HCT116 (cell line): ENCODE results near the gene ELAVL1. TPM values are rescaled to one million over a fixed set of nuclear protein-coding genes. Genes with fewer than 3 reads are reported as not detected.

Experiments used
- ATAC-seq: fragments of 200-7000 bp; cut with Tn5 transposase; 2 replicates; pipeline ENCODE4 v1.9.1; 2020; ENCODE audit warnings: mild to moderate bottlenecking, moderate library complexity
- BruUV-seq: library from RNA; stranded (reverse); fragments of 400-500 nt; replicated peaks from 2 replicates; lab custom pipeline; 2021; lab: Mats Ljungman, UMichigan
- CTCF ChIA-PET: fragments of 300-600 bp; sonication (Branson Sonifier 250); formaldehyde crosslinking; loops from one replicate; lab custom pipeline; 2021; ENCODE audit warnings: antibody characterized with exemption; lab: Charles Lee
- POLR2A ChIA-PET: fragments of 300-600, 350-600 bp; sonication (Branson Sonifier 250); formaldehyde crosslinking; loops from one replicate; lab custom pipeline; 2021; ENCODE audit warnings: antibody characterized with exemption; lab: Charles Lee
- RAD21 ChIA-PET, 2 experiments: fragments of 300-600 bp; sonication (Branson Sonifier 250); formaldehyde crosslinking; loops; one replicate each; lab custom pipeline; 2023; ENCODE audit warnings: low total read pairs in 2 of 2; ENCODE audit not compliant: uncharacterized antibody in 2 of 2, unreplicated experiment in 2 of 2, low non-redundant PET in 1 of 2; lab: Charles Lee
- DNase-seq: peaks from one replicate; pipeline ENCODE4 v3.0.0-alpha.2; 2010; ENCODE audit warnings: low read depth, low spot score
- H2AFZ ChIP-seq: fragments of 200-600 bp; shearing (Covaris generic), sonication (generic); 2 replicates; pipeline ENCODE4 v1.6.1; 2017; ENCODE audit warnings: low read depth, mixed run types, mixed read lengths, antibody characterized with exemption, low read length; ENCODE audit not compliant: poor library complexity, severe bottlenecking
- H3K27ac ChIP-seq: 2 replicates; pipeline ENCODE4 v1.5.1; 2012; ENCODE audit warnings: low read depth, low read length
- H3K27me3 ChIP-seq: fragments of 200-600 bp; sonication (generic); 2 replicates; pipeline ENCODE4 v1.6.1; 2016; ENCODE audit warnings: mixed run types, low read length, mixed read lengths; ENCODE audit not compliant: insufficient read depth
- H3K36me3 ChIP-seq, 2 experiments: fragments of 200-500 bp in 1 of 2; fragments of 200-600 bp in 1 of 2; sonication (Bioruptor generic) in 1 of 2; sonication (generic) in 1 of 2; 2 replicates each; pipeline versions ENCODE4 v1.5.1 to v1.6.1; 2014 to 2016; ENCODE audit warnings: low read length in 2 of 2, inconsistent platforms in 1 of 2, mixed read lengths in 1 of 2, mixed run types in 1 of 2; ENCODE audit not compliant: insufficient read depth in 2 of 2, control insufficient read depth in 1 of 2
- H3K4me1 ChIP-seq, 2 experiments: fragments of 200-600 bp in 1 of 2; sonication (generic) in 1 of 2; 2 replicates each; pipeline versions ENCODE4 v1.5.1 to v1.6.1; 2012 to 2017; ENCODE audit warnings: low read length in 2 of 2, inconsistent platforms in 1 of 2, mild to moderate bottlenecking in 1 of 2, mixed read lengths in 1 of 2, mixed run types in 1 of 2, moderate library complexity in 1 of 2; ENCODE audit not compliant: insufficient read depth in 2 of 2, control insufficient read depth in 1 of 2
- H3K4me2 ChIP-seq: fragments of 200-600 bp; sonication (generic); 2 replicates; pipeline ENCODE4 v1.6.1; 2017; ENCODE audit warnings: mixed run types, low read length, mixed read lengths
- H3K4me3 ChIP-seq, 2 experiments: fragments of 200-600 bp in 1 of 2; sonication (generic) in 1 of 2; replicated peaks in 1 of 2; 2 replicates each; pipeline ENCODE4 v1.5.1; 2011 to 2016; ENCODE audit warnings: low read length in 2 of 2, control low read depth in 1 of 2, low read depth in 1 of 2, mild to moderate bottlenecking in 1 of 2, mixed read lengths in 1 of 2, mixed run types in 1 of 2
- H3K79me2 ChIP-seq: fragments of 200-600 bp; sonication (generic); 2 replicates; pipeline ENCODE4 v1.6.1; 2017; ENCODE audit warnings: mild to moderate bottlenecking, mixed run types, low read length, moderate library complexity, mixed read lengths; ENCODE audit not compliant: insufficient read depth
- H3K9ac ChIP-seq: fragments of 200-600 bp; sonication (generic); 2 replicates; pipeline ENCODE4 v1.6.1; 2016; ENCODE audit warnings: low read length, mixed read lengths
- H3K9me2 ChIP-seq: fragments of 200-600 bp; sonication (generic), shearing (Covaris generic); 2 replicates; pipeline ENCODE4 v1.6.1; 2017; ENCODE audit warnings: mixed run types, mild to moderate bottlenecking, moderate library complexity; ENCODE audit not compliant: insufficient read depth
- H3K9me3 ChIP-seq, 2 experiments: fragments of 200-500 bp in 1 of 2; fragments of 200-600 bp in 1 of 2; sonication (Bioruptor generic) in 1 of 2; sonication (generic) in 1 of 2; 2 replicates each; pipeline ENCODE4 v1.6.1; 2014 to 2017; ENCODE audit warnings: low read length in 2 of 2, mixed read lengths in 2 of 2, inconsistent platforms in 1 of 2, low read depth in 1 of 2, mild to moderate bottlenecking in 1 of 2, mixed run types in 1 of 2, moderate library complexity in 1 of 2; ENCODE audit not compliant: control insufficient read depth in 1 of 2, insufficient read depth in 1 of 2
- H4K20me1 ChIP-seq: fragments of 200-600 bp; sonication (generic), shearing (Covaris generic); 2 replicates; pipeline ENCODE4 v1.6.1; 2017; ENCODE audit warnings: mixed run types, mild to moderate bottlenecking, moderate library complexity; ENCODE audit not compliant: insufficient read depth
- CEBPB ChIP-seq: IDR thresholded peaks from 2 replicates; pipeline ENCODE4 v1.6.1; 2012; ENCODE audit warnings: low read depth
- EGR1 ChIP-seq: IDR thresholded peaks from 2 replicates; pipeline ENCODE4 v1.6.1; 2012; ENCODE audit warnings: low read depth
- EZH2 ChIP-seq: fragments of 200-600 bp; sonication (generic); IDR thresholded peaks from 2 replicates; pipeline ENCODE4 v1.6.1; 2017; ENCODE audit warnings: antibody characterized with exemption, mixed run types
- EZH2phosphoT487 ChIP-seq: fragments of 200-600 bp; IDR thresholded peaks from 2 replicates; pipeline ENCODE4 v1.6.1; 2018; ENCODE audit warnings: antibody characterized with exemption, borderline replicate concordance
- FOSL1 ChIP-seq: IDR thresholded peaks from 2 replicates; pipeline ENCODE4 v1.6.1; 2012; ENCODE audit warnings: low read depth
- POLR2A ChIP-seq: IDR thresholded peaks from 2 replicates; pipeline ENCODE4 v1.7.0; 2011; ENCODE audit warnings: borderline replicate concordance; ENCODE audit not compliant: insufficient read depth, insufficient read length; ENCODE audit errors: extremely low read depth
- POLR2AphosphoS5 ChIP-seq: IDR thresholded peaks from 2 replicates; pipeline ENCODE4 v1.6.1; 2011; ENCODE audit warnings: mild to moderate bottlenecking, low read depth, low read length, moderate library complexity
- RAD21 ChIP-seq: IDR thresholded peaks from 2 replicates; pipeline ENCODE4 v1.6.1; 2012; ENCODE audit warnings: low read depth, mild to moderate bottlenecking
- SIN3A ChIP-seq: IDR thresholded peaks from 2 replicates; pipeline ENCODE4 v1.6.1; 2012; ENCODE audit warnings: low read depth
- SP1 ChIP-seq: IDR thresholded peaks from 2 replicates; pipeline ENCODE4 v1.6.1; 2012; ENCODE audit warnings: low read depth
- SRF ChIP-seq: IDR thresholded peaks from 2 replicates; pipeline ENCODE4 v1.6.1; 2012; ENCODE audit warnings: low read depth
- TCF7L2 ChIP-seq: IDR thresholded peaks from 2 replicates; pipeline ENCODE4 v1.7.0; 2011; ENCODE audit warnings: borderline replicate concordance, inconsistent platforms; ENCODE audit not compliant: insufficient read depth, insufficient read length; ENCODE audit errors: extremely low read depth
- YY1 ChIP-seq: IDR thresholded peaks from 2 replicates; pipeline ENCODE4 v1.6.1; 2011; ENCODE audit warnings: low read length, low read depth, moderate library complexity, mild to moderate bottlenecking; ENCODE audit not compliant: insufficient replicate concordance; ENCODE audit errors: extremely low read depth
- ZFX ChIP-seq: fragments of 450-650 bp; IDR thresholded peaks from 2 replicates; pipeline ENCODE4 v1.6.1; 2017
- ZNF274 ChIP-seq: fragments of 200-500 bp; sonication (Bioruptor generic); IDR thresholded peaks from 2 replicates; pipeline ENCODE4 v1.6.1; 2014; ENCODE audit warnings: mild to moderate bottlenecking, low read depth, low read length, inconsistent platforms
- intact Hi-C: fragments of 100-400 bp; cut with micrococcal nuclease; formaldehyde crosslinking; loops from 2 replicates; pipeline ENCODE4 v1.10.0; 2022
- total RNA-seq: library from RNA; stranded (reverse); gene quantifications from one replicate; pipeline ENCODE4 v1.2.1, GENCODE V29; 2021; ENCODE audit not compliant: unreplicated experiment
- TF ChIP-seq, protein P1 (sequence below): IDR thresholded peaks from 2 replicates; pipeline ENCODE4 v1.6.1; 2012
- TF ChIP-seq, protein P2 (sequence below), 3 experiments: fragments of 200-600 bp in 1 of 3; sonication (generic) in 1 of 3; IDR thresholded peaks in 2 of 3; conservative IDR thresholded peaks in 1 of 3; 2 replicates each; pipeline ENCODE4 v1.5.1; 2012 to 2017; ENCODE audit warnings: low read depth in 2 of 3, low read length in 2 of 3, antibody characterized with exemption in 1 of 3, borderline replicate concordance in 1 of 3, control low read depth in 1 of 3, mild to moderate bottlenecking in 1 of 3, mixed read lengths in 1 of 3, mixed run types in 1 of 3, moderate library complexity in 1 of 3; ENCODE audit not compliant: insufficient read depth in 1 of 3
- TF ChIP-seq, protein P3 (sequence below): IDR thresholded peaks from 2 replicates; pipeline ENCODE4 v1.6.1; 2012; ENCODE audit warnings: low read depth
- TF ChIP-seq, protein P4 (sequence below): IDR thresholded peaks from 2 replicates; pipeline ENCODE4 v1.6.1; 2012

ELAVL1 gene
- total RNA-seq, 1 experiment from 2014 or later: 134 TPM

DNA sequence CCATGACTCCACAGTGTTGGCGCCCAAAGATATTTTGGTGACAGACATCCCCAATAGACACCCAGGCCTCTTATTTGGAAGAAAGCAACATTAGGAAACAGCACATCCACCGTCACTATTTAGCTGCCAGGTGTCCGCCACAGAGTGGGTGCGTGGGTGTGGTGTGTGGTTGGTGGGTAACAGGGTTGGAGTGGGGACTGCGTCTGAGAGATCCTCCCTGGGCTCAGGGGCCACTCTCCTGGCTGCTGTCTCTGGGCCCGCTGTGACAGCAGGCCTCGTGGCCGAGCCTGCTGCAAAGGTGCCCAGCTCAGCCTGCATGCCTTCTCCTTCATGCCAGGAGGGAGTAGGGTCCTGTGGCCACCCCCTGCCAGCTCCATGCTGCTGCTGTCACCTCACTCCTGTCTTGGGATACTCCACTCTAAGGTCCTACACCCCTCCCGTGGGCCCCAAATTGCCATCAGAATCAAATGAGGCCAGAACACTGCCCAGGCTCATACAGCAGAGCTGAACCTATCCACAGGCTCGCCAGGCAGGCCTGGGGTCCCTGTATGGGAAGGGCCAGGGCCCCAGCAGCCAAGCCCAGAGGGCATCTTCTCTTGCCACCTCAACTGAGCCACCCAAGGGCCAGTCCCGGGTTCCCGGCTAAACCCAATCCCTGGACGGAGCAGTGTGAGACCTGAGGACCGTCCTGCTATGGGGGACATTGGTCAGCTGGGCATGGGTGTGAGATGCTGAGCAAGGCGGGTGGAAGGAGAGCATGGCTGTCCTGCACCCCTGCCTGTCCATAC lies 37.2 kb downstream of the ELAVL1 start (continued):
- TF ChIP-seq FOSL1 (no peak), SRF (no peak), ZFX (no peak), ZNF274 (no peak), POLR2A (no peak), YY1 (no peak), SIN3A (no peak), SP1 (no peak), EZH2 (no peak), RAD21 (no peak)
- TF ChIP-seq, protein P1, sequence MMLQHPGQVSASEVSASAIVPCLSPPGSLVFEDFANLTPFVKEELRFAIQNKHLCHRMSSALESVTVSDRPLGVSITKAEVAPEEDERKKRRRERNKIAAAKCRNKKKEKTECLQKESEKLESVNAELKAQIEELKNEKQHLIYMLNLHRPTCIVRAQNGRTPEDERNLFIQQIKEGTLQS: no peak
- TF ChIP-seq, protein P2, sequence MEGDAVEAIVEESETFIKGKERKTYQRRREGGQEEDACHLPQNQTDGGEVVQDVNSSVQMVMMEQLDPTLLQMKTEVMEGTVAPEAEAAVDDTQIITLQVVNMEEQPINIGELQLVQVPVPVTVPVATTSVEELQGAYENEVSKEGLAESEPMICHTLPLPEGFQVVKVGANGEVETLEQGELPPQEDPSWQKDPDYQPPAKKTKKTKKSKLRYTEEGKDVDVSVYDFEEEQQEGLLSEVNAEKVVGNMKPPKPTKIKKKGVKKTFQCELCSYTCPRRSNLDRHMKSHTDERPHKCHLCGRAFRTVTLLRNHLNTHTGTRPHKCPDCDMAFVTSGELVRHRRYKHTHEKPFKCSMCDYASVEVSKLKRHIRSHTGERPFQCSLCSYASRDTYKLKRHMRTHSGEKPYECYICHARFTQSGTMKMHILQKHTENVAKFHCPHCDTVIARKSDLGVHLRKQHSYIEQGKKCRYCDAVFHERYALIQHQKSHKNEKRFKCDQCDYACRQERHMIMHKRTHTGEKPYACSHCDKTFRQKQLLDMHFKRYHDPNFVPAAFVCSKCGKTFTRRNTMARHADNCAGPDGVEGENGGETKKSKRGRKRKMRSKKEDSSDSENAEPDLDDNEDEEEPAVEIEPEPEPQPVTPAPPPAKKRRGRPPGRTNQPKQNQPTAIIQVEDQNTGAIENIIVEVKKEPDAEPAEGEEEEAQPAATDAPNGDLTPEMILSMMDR (IDR thresholded peaks at IDR 0.05 in 2 of 3, conservative IDR thresholded peaks at IDR 0.05 in 1 of 3; ENCODE audit: borderline replicate concordance in 1 of 3, insufficient read depth in 1 of 3, low read depth in 2 of 3, low read length in 2 of 3): no peak
- TF ChIP-seq, all 23 proteins: peak for 0

DNA sequence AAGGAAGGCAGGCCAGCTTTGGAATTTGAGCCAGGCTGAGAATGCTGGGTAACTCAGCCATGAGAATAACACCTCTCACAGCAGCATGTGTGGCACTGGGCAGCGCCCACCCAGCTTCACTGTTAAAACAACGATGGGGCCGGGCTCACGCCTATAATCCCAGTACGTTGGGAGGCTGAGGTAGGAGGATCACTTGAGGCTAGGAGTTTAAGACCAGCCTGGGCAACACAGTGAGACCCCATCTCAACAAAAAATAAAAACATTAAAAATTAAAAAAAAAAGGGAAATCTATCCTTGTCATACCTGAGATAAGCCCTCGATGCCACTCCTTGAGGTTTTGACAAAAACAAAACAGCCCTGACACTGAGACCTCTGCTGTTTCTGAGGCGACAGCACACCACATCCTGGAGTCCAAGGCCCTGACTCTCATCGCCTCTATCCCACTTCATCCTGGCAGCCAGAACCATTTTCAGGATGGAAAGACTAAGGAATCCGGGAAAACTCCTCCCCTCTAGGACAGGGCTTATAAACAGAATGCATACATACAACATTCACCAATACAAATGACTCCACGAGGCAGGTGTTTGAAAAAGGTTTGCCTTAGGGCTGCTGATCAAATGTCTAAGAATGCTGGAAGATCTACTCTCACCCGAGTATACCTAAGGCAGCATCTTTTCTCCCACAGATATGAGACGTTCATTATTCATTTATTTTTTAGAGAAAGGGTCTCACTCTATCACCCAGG lies 39.3 kb downstream of the ELAVL1 start:
- DNase-seq: no peak
- TF ChIP-seq EZH2phosphoT487 (no peak), CEBPB (no peak), EGR1 (no peak), TCF7L2 (no peak), FOSL1 (no peak), EZH2 (no peak), POLR2AphosphoS5 (no peak)
- TF ChIP-seq, protein P3, sequence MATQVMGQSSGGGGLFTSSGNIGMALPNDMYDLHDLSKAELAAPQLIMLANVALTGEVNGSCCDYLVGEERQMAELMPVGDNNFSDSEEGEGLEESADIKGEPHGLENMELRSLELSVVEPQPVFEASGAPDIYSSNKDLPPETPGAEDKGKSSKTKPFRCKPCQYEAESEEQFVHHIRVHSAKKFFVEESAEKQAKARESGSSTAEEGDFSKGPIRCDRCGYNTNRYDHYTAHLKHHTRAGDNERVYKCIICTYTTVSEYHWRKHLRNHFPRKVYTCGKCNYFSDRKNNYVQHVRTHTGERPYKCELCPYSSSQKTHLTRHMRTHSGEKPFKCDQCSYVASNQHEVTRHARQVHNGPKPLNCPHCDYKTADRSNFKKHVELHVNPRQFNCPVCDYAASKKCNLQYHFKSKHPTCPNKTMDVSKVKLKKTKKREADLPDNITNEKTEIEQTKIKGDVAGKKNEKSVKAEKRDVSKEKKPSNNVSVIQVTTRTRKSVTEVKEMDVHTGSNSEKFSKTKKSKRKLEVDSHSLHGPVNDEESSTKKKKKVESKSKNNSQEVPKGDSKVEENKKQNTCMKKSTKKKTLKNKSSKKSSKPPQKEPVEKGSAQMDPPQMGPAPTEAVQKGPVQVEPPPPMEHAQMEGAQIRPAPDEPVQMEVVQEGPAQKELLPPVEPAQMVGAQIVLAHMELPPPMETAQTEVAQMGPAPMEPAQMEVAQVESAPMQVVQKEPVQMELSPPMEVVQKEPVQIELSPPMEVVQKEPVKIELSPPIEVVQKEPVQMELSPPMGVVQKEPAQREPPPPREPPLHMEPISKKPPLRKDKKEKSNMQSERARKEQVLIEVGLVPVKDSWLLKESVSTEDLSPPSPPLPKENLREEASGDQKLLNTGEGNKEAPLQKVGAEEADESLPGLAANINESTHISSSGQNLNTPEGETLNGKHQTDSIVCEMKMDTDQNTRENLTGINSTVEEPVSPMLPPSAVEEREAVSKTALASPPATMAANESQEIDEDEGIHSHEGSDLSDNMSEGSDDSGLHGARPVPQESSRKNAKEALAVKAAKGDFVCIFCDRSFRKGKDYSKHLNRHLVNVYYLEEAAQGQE: no peak
- TF ChIP-seq, protein P4, sequence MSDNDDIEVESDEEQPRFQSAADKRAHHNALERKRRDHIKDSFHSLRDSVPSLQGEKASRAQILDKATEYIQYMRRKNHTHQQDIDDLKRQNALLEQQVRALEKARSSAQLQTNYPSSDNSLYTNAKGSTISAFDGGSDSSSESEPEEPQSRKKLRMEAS: no peak
- ChIA-PET RAD21 (no interaction called here), POLR2A (interaction anchor here (0.6 kb wide), 1 partner anchor 10 kb away, joined by 3 read pairs; no protein-coding TSS in a partner anchor), CTCF (no interaction called here)
- Histone ChIP-seq H3K36me3 (peaks cover 51 to 74% of the 10 kb centered on the region in 2 experiments; a peak in 3 of 4 replicates), H3K9me3 (no peaks in the 10 kb centered on the region), H4K20me1 (no peaks in the 10 kb centered on the region), H3K4me1 (no peaks in the 10 kb centered on the region), H3K4me2 (no peak overlapping the region), H3K27ac (no peak overlapping the region), H3K9ac (no peak overlapping the region), H3K79me2 (peaks cover 22% of the 10 kb centered on the region; the same call in 1 of the 2 replicates), H2AFZ (no peak overlapping the region), H3K27me3 (no peaks in the 10 kb centered on the region), H3K9me2 (no peaks in the 10 kb centered on the region), H3K4me3 (no peak overlapping the region)
- BruUV-seq: no TSS peak
- ATAC-seq: no peak
- intact Hi-C loops: no loop called here
